Measurements from ENCODE around the gene SCAANT1.

DNA sequence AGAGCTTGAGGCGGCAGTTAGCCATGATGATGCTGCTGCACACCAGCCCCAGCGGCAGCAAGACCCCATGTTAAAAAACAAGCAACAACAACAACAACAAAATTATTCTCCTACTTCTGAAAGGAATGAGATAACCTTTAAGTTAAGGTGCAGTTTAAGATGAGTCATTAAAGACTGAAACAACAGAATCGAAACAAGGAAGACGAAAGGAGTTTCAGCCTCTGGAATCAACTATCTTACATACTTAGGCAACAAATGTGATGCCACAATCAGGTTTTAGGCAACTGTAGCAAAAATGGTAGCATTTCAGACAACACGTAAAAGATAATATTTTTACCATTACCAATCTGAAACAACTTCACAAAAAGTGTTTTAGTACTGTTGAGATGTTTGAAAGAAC lies 12.2 kb downstream of the SCAANT1 start:
- no peak for TF ChIP-seq EZH2 (IDR thresholded peaks at IDR 0.05; ENCODE audit: low read depth, low read length, severe bottlenecking)
- TF ChIP-seq POLR2A (IDR thresholded peaks at IDR 0.05; ENCODE audit: control extremely low read depth in 1 of 2, low read depth in 2 of 2, low read length in 2 of 2) = no peak
- TF ChIP-seq, protein P1, sequence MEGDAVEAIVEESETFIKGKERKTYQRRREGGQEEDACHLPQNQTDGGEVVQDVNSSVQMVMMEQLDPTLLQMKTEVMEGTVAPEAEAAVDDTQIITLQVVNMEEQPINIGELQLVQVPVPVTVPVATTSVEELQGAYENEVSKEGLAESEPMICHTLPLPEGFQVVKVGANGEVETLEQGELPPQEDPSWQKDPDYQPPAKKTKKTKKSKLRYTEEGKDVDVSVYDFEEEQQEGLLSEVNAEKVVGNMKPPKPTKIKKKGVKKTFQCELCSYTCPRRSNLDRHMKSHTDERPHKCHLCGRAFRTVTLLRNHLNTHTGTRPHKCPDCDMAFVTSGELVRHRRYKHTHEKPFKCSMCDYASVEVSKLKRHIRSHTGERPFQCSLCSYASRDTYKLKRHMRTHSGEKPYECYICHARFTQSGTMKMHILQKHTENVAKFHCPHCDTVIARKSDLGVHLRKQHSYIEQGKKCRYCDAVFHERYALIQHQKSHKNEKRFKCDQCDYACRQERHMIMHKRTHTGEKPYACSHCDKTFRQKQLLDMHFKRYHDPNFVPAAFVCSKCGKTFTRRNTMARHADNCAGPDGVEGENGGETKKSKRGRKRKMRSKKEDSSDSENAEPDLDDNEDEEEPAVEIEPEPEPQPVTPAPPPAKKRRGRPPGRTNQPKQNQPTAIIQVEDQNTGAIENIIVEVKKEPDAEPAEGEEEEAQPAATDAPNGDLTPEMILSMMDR (IDR thresholded peaks at IDR 0.05; ENCODE audit: control extremely low read depth in 1 of 3, insufficient read depth in 1 of 3, low read depth in 1 of 3, low read length in 3 of 3) = no peak
- TF ChIP-seq MAFK (IDR thresholded peaks at IDR 0.05; ENCODE audit: low read depth, low read length) = no peak
- no peak for TF ChIP-seq FOSL1 (IDR thresholded peaks at IDR 0.05; ENCODE audit: insufficient read depth, low read depth, low read length)
- no peak for TF ChIP-seq TAF1 (IDR thresholded peaks at IDR 0.05; ENCODE audit: low read depth, low read length)
- no peak for TF ChIP-seq CHD2 (IDR thresholded peaks at IDR 0.05; ENCODE audit: low read length)
- TF ChIP-seq RFX5 (IDR thresholded peaks at IDR 0.05; ENCODE audit: borderline replicate concordance, low read depth, low read length) = no peak
- no peak for TF ChIP-seq EP300 (IDR thresholded peaks at IDR 0.05; ENCODE audit: borderline replicate concordance in 1 of 2, low read depth in 2 of 2, low read length in 2 of 2)
- no peak for TF ChIP-seq CEBPB (IDR thresholded peaks at IDR 0.05; ENCODE audit: low read depth, low read length)
- TF ChIP-seq ASH2L (IDR thresholded peaks at IDR 0.05; ENCODE audit: low read length) = no peak
- TF ChIP-seq TEAD4 (IDR thresholded peaks at IDR 0.05; ENCODE audit: low read depth, low read length) = no peak
